HL-60/S4 treated with retinoic acid at 250 ng/mL for 4 days and 3 days (cell line): Measurements from ENCODE around the gene HTT.
"Not testable (repeated sequence)": the region's sequence is repeated elsewhere in the genome, so short reads cannot be mapped to it uniquely, and the experiment has no call there.

Experiments used
- in situ Hi-C: fragments of 300-500 bp; cut with MboI; formaldehyde crosslinking; loops from 2 replicates; pipeline ENCODE4 v1.7.0; 2022; ENCODE audit warnings: low sequenced_read_pairs

HTT gene

GRCh38 chr4:3158841-3159240 is 84.4 kb downstream of the HTT start:
- in situ Hi-C loops = no loop called here

GRCh38 chr4:3160438-3160837 is 86.0 kb downstream of the HTT start:
- in situ Hi-C loops = no loop called here

GRCh38 chr4:3161044-3161443 is 86.6 kb downstream of the HTT start:
- in situ Hi-C loops = not testable (repeated sequence)

- in situ Hi-C loops = not testable (repeated sequence)
These were observed 92.0 kb downstream of the HTT start for GRCh38 chr4:3166434-3166833.

GRCh38 chr4:3168029-3168428 is 93.5 kb downstream of the HTT start:
- in situ Hi-C loops = no loop called here

GRCh38 chr4:3174371-3175338 is 100.2 kb downstream of the HTT start:
- in situ Hi-C loops = no loop called here

GRCh38 chr4:3176367-3177229 is 102.1 kb downstream of the HTT start:
- in situ Hi-C loops = no loop called here

- in situ Hi-C loops = no loop called here
These were observed 102.9 kb downstream of the HTT start for GRCh38 chr4:3177426-3177825.

- in situ Hi-C loops = no loop called here
These were observed 103.4 kb downstream of the HTT start for GRCh38 chr4:3177905-3178304.

- in situ Hi-C loops = no loop called here
These were observed 103.9 kb downstream of the HTT start for GRCh38 chr4:3178351-3178750.

GRCh38 chr4:3179126-3179706 is 104.7 kb downstream of the HTT start:
- in situ Hi-C loops = no loop called here

GRCh38 chr4:3183008-3183407 is 108.5 kb downstream of the HTT start:
- in situ Hi-C loops = no loop called here

- in situ Hi-C loops = no loop called here
These were observed 110.2 kb downstream of the HTT start for GRCh38 chr4:3184725-3185124.

GRCh38 chr4:3186609-3187008 is 112.1 kb downstream of the HTT start:
- in situ Hi-C loops = no loop called here

- in situ Hi-C loops = no loop called here
These were observed 113.6 kb downstream of the HTT start for GRCh38 chr4:3188118-3188517.

GRCh38 chr4:3189459-3189858 is 115.0 kb downstream of the HTT start:
- in situ Hi-C loops = no loop called here

- in situ Hi-C loops = no loop called here
These were observed 116.1 kb downstream of the HTT start for GRCh38 chr4:3190549-3190948.

GRCh38 chr4:3192188-3192587 is 117.7 kb downstream of the HTT start:
- in situ Hi-C loops = no loop called here

- in situ Hi-C loops = no loop called here
These were observed 118.3 kb downstream of the HTT start for GRCh38 chr4:3192827-3193226.

- in situ Hi-C loops = no loop called here
These were observed 119.2 kb downstream of the HTT start for GRCh38 chr4:3193531-3194203.
